Ovary (tissue), 3 donors: ENCODE data around the gene DNAJB14.

Source experiments
- CTCF ChIP-seq, 3 donors: fragments of 450-650 bp in 2 of 3; fragments of 200-600 bp in 1 of 3; IDR thresholded peaks; one replicate each; pipeline versions ENCODE4 v1.5.1 to v1.8.0; 2016 to 2022; ENCODE audit warnings: antibody characterized with exemption in 3 of 3, mild to moderate bottlenecking in 1 of 3
- EP300 ChIP-seq: sonication (generic); formaldehyde crosslinking; IDR thresholded peaks from one replicate; pipeline ENCODE4 v1.6.1; 2017; ENCODE audit warnings: antibody characterized with exemption
- POLR2A ChIP-seq: fragments of 450-650 bp; IDR thresholded peaks from one replicate; pipeline ENCODE4 v1.6.1; 2017; ENCODE audit warnings: antibody characterized with exemption, mild to moderate bottlenecking, moderate library complexity
- donor health status: DM: no; HTN: no; CAD: no.

GRCh38 chr4:99934891-99935290, 11.5 kb downstream of the DNAJB14 start:
- TF ChIP-seq POLR2A: no peak
- no peak for TF ChIP-seq CTCF (IDR thresholded peaks at IDR 0.05)
- no peak for TF ChIP-seq EP300
